PC-3 (cell line): ENCODE measurements around the gene DENND4B. TPM values are rescaled to one million over a fixed set of nuclear protein-coding genes. Genes with fewer than 3 reads are reported as not detected.

Experiments used
- ATAC-seq: fragments of 200-7000 bp; cut with Tn5 transposase; 2 replicates; pipeline ENCODE4 v1.9.1; 2020; ENCODE audit warnings: mild to moderate bottlenecking, moderate library complexity
- BruUV-seq: library from RNA; stranded (reverse); fragments of 400-500 nt; replicated peaks from 2 replicates; lab custom pipeline; 2021; lab: Mats Ljungman, UMichigan
- CTCF ChIA-PET: fragments of 300-600 bp; sonication (Branson Sonifier 250); formaldehyde crosslinking; loops from one replicate; lab custom pipeline; 2022; ENCODE audit warnings: antibody characterized with exemption; lab: Charles Lee
- POLR2A ChIA-PET: fragments of 300-600 bp; sonication (Branson Sonifier 250); formaldehyde crosslinking; loops from one replicate; lab custom pipeline; 2022; ENCODE audit warnings: antibody characterized with exemption; ENCODE audit not compliant: unreplicated experiment; lab: Charles Lee
- DNase-seq: peaks from one replicate; pipeline ENCODE4 v3.0.0-alpha.2; 2015
- H2AFZ ChIP-seq: fragments of 300-600 bp; sonication (generic); 2 replicates; pipeline ENCODE4 v1.6.0; 2016; ENCODE audit warnings: antibody characterized with exemption, low read length
- H3F3A ChIP-seq: fragments of 300-600 bp; sonication (generic); one replicate; pipeline ENCODE4 v1.6.0; 2017; ENCODE audit warnings: antibody characterized with exemption, low read length, control low read depth, mild to moderate bottlenecking; ENCODE audit not compliant: unreplicated experiment
- H3K27ac ChIP-seq: fragments of 300-600 bp; sonication (generic); 2 replicates; pipeline ENCODE4 v1.5.1; 2016; ENCODE audit warnings: mild to moderate bottlenecking, low read length
- H3K27me3 ChIP-seq: fragments of 300-600 bp; sonication (generic); 2 replicates; pipeline ENCODE4 v1.6.1; 2016; ENCODE audit warnings: low read length, mixed read lengths
- H3K36me3 ChIP-seq: fragments of 300-600 bp; sonication (generic); 2 replicates; pipeline ENCODE4 v1.6.1; 2016; ENCODE audit warnings: low read depth, mixed run types, low read length, mixed read lengths
- H3K4me1 ChIP-seq: fragments of 300-600 bp; sonication (generic); 2 replicates; pipeline ENCODE4 v1.5.1; 2016; ENCODE audit warnings: low read length; ENCODE audit not compliant: insufficient read depth
- H3K4me2 ChIP-seq: fragments of 300-600 bp; sonication (generic); 2 replicates; pipeline ENCODE4 v1.6.0; 2016; ENCODE audit warnings: low read length
- H3K4me3 ChIP-seq: fragments of 300-600 bp; sonication (generic); 2 replicates; pipeline ENCODE4 v1.5.1; 2016; ENCODE audit warnings: mild to moderate bottlenecking, low read length, mixed read lengths
- H3K79me2 ChIP-seq: fragments of 300-600 bp; sonication (generic); 2 replicates; pipeline ENCODE4 v1.6.1; 2017; ENCODE audit warnings: low read length, mixed read lengths
- H3K9ac ChIP-seq: fragments of 300-600 bp; sonication (generic); 2 replicates; pipeline ENCODE4 v1.6.0; 2016; ENCODE audit warnings: mild to moderate bottlenecking, low read length
- H3K9me2 ChIP-seq: fragments of 300-600 bp; sonication (generic); replicated peaks from 2 replicates; pipeline ENCODE4 v1.6.1; 2016; ENCODE audit warnings: mixed run types, low read length, mixed read lengths
- H3K9me3 ChIP-seq: fragments of 300-600 bp; sonication (generic); 2 replicates; pipeline ENCODE4 v1.6.1; 2016; ENCODE audit warnings: low read length, mixed read lengths
- H4K20me1 ChIP-seq: fragments of 300-600 bp; sonication (generic); 2 replicates; pipeline ENCODE4 v1.6.1; 2016; ENCODE audit warnings: low read length, mixed read lengths
- CTCF ChIP-seq: fragments of 300-600 bp; sonication (generic); conservative IDR thresholded peaks from 2 replicates; pipeline ENCODE4 v1.5.1; 2017; ENCODE audit warnings: antibody characterized with exemption, low read depth, mild to moderate bottlenecking, low read length
- EZH2 ChIP-seq: fragments of 300-600 bp; sonication (generic); IDR thresholded peaks from one replicate; pipeline ENCODE4 v1.6.1; 2017; ENCODE audit warnings: antibody characterized with exemption, mild to moderate bottlenecking, low read length; ENCODE audit not compliant: unreplicated experiment
- EZH2phosphoT487 ChIP-seq: fragments of 300-600 bp; sonication (generic); IDR thresholded peaks from 2 replicates; pipeline ENCODE4 v1.6.1; 2018; ENCODE audit warnings: mild to moderate bottlenecking, antibody characterized with exemption, low read length, borderline replicate concordance
- intact Hi-C: fragments of 100-400 bp; cut with micrococcal nuclease; formaldehyde crosslinking; loops from 2 replicates; pipeline ENCODE4 v1.9.0; 2023
- total RNA-seq: library from RNA; depleted of rRNA; stranded (reverse); fragments of >200 nt; gene quantifications from 2 replicates; pipeline ENCODE4 v1.2.3, GENCODE V29; 2014

The DENND4B gene
- total RNA-seq, 1 experiment from 2014 or later, result 27.3 TPM

- Histone ChIP-seq H3K9ac (no peak overlapping the region), H3K4me2 (no peak overlapping the region), H3K9me3 (no peaks in the 10 kb centered on the region), H3K36me3 (peaks cover 12% of the 10 kb centered on the region; the same call in 1 of the 2 replicates), H4K20me1 (no peaks in the 10 kb centered on the region), H3K4me3 (no peak overlapping the region), H3K27ac (no peak overlapping the region), H3K4me1 (no peaks in the 10 kb centered on the region), H3F3A (no peaks in the 10 kb centered on the region), H3K9me2 (no peaks in the 10 kb centered on the region), H2AFZ (no peak overlapping the region), H3K79me2 (no peaks in the 10 kb centered on the region), H3K27me3 (no peaks in the 10 kb centered on the region)
- no peak for TF ChIP-seq EZH2
- no peak for TF ChIP-seq CTCF
- TF ChIP-seq EZH2phosphoT487, result no peak
- intact Hi-C loops, result no loop called here
- no peak for DNase-seq
- ATAC-seq, result no peak
- CTCF ChIA-PET, result interaction anchor here (0.8 kb wide), 1 partner anchor 49 kb away, joined by 3 read pairs; the partner anchor contains the start of gene RAB13
- BruUV-seq, result no TSS peak
- POLR2A ChIA-PET, result no interaction called here
Observed at GRCh38 chr1:153937331-153937730, 9.2 kb downstream of the DENND4B start.

- no peak overlapping the region for H3K9ac ChIP-seq
- POLR2A ChIA-PET, result no interaction called here
- no peaks in the 10 kb centered on the region for H3K4me1 ChIP-seq
- H3K9me3 ChIP-seq, result no peaks in the 10 kb centered on the region
- no peak overlapping the region for H3K4me3 ChIP-seq
- no peak overlapping the region for H2AFZ ChIP-seq
- peaks cover 12% of the 10 kb centered on the region; the same call in 1 of the 2 replicates for H3K36me3 ChIP-seq
- no peaks in the 10 kb centered on the region for H3K27me3 ChIP-seq
- no peak for ATAC-seq
- DNase-seq, result no peak
- no peaks in the 10 kb centered on the region for H4K20me1 ChIP-seq
- no peaks in the 10 kb centered on the region for H3F3A ChIP-seq
- no peaks in the 10 kb centered on the region for H3K9me2 ChIP-seq
- intact Hi-C loops, result no loop called here
- TF ChIP-seq CTCF, result no peak
- no peak overlapping the region for H3K4me2 ChIP-seq
- CTCF ChIA-PET, result no interaction called here
- H3K79me2 ChIP-seq, result no peaks in the 10 kb centered on the region
- no peak overlapping the region for H3K27ac ChIP-seq
- BruUV-seq, result no TSS peak
Observed at GRCh38 chr1:153936011-153936802, 10.3 kb downstream of the DENND4B start.

- Histone ChIP-seq H3K4me1 (no peaks in the 10 kb centered on the region), H3K79me2 (no peaks in the 10 kb centered on the region), H4K20me1 (no peaks in the 10 kb centered on the region), H2AFZ (no peak overlapping the region), H3K4me2 (no peak overlapping the region), H3K9ac (no peak overlapping the region), H3F3A (no peaks in the 10 kb centered on the region), H3K27me3 (no peaks in the 10 kb centered on the region), H3K27ac (no peak overlapping the region), H3K4me3 (no peak overlapping the region), H3K36me3 (peaks cover 12% of the 10 kb centered on the region; the same call in 1 of the 2 replicates), H3K9me2 (no peaks in the 10 kb centered on the region), H3K9me3 (no peaks in the 10 kb centered on the region)
- TF ChIP-seq EZH2 (no peak), CTCF (no peak), EZH2phosphoT487 (no peak)
- ChIA-PET CTCF (no interaction called here), POLR2A (no interaction called here)
- DNase-seq (no peak), ATAC-seq (no peak)
- intact Hi-C loops, result no loop called here
- BruUV-seq, result no TSS peak
Observed at GRCh38 chr1:153934746-153935145, 11.8 kb downstream of the DENND4B start.
